Hindlimb muscle (tissue), 1 donor: ENCODE data around the gene TRAF3IP3. TPM values are rescaled to one million over a fixed set of nuclear protein-coding genes. Genes with fewer than 3 reads are reported as not detected.

Source experiments
- DNase-seq: peaks from one replicate; pipeline ENCODE4 v3.0.0-alpha.2; 2013
- polyA plus RNA-seq: library from polyadenylated mRNA; unstranded; fragments of 120-200 nt; gene quantifications from one replicate; pipeline ENCODE4 v1.2.1, GENCODE V29; 2013; ENCODE audit not compliant: insufficient read length

The TRAF3IP3 gene
- polyA plus RNA-seq, 1 donor = 2.8 TPM

- DNase-seq = no peak
Measured at GRCh38 chr1:209802117-209802779, 46.4 kb downstream of the TRAF3IP3 start.

GRCh38 chr1:209802780-209803152 lies 46.9 kb downstream of the TRAF3IP3 start:
- DNase-seq = no peak

- no peak for DNase-seq
Measured at GRCh38 chr1:209803568-209803967, 47.7 kb downstream of the TRAF3IP3 start.

GRCh38 chr1:209805341-209805781 lies 49.5 kb downstream of the TRAF3IP3 start:
- no peak for DNase-seq

GRCh38 chr1:209805875-209806760 lies 50.3 kb downstream of the TRAF3IP3 start, which contains the start of gene IRF6:
TSS of gene IRF6 (minus strand) at chr1:209806142. CDS start at chr1:209801413, 4,729 bp downstream.
- peak; percentile 73 for DNase-seq

- no peak for DNase-seq
Measured at GRCh38 chr1:209807509-209807908, 51.7 kb downstream of the TRAF3IP3 start.

GRCh38 chr1:209808059-209808581 lies 52.3 kb downstream of the TRAF3IP3 start:
- no peak for DNase-seq

GRCh38 chr1:209809611-209810010 lies 53.8 kb downstream of the TRAF3IP3 start:
- DNase-seq = no peak

GRCh38 chr1:209810783-209811182 lies 54.9 kb downstream of the TRAF3IP3 start:
- DNase-seq = no peak

- no peak for DNase-seq
Measured at GRCh38 chr1:209813902-209814301, 58.0 kb downstream of the TRAF3IP3 start.

GRCh38 chr1:209815490-209815889 lies 59.6 kb downstream of the TRAF3IP3 start:
- no peak for DNase-seq

GRCh38 chr1:209815931-209816341 lies 60.1 kb downstream of the TRAF3IP3 start:
- DNase-seq = no peak

- DNase-seq = no peak
Measured at GRCh38 chr1:209816923-209817322, 61.1 kb downstream of the TRAF3IP3 start.

- DNase-seq = no peak
Measured at GRCh38 chr1:209817691-209818090, 61.8 kb downstream of the TRAF3IP3 start.

GRCh38 chr1:209819058-209819457 lies 63.2 kb downstream of the TRAF3IP3 start:
- no peak for DNase-seq

- DNase-seq = no peak
Measured at GRCh38 chr1:209820986-209821385, 65.1 kb downstream of the TRAF3IP3 start.

GRCh38 chr1:209822706-209823105 lies 66.9 kb downstream of the TRAF3IP3 start:
- DNase-seq = no peak

GRCh38 chr1:209823143-209824041 lies 67.5 kb downstream of the TRAF3IP3 start:
- DNase-seq = no peak

- DNase-seq = no peak
Measured at GRCh38 chr1:209825591-209826434, 70.0 kb downstream of the TRAF3IP3 start.

- DNase-seq = peak; percentile 94
Measured at GRCh38 chr1:209827384-209828262, 71.8 kb downstream of the TRAF3IP3 start, which contains the start of gene UTP25. TSS of gene UTP25 (plus strand) at chr1:209827972. CDS start at chr1:209828064, 92 bp downstream.
